22Rv1 (cell line): Measurements from ENCODE around the gene PDCD10.

Source experiments
- CTCF ChIP-seq: fragments of 450-650 bp; IDR thresholded peaks from 2 replicates; pipeline ENCODE4 v1.5.1; 2017; ENCODE audit warnings: mild to moderate bottlenecking
- ZFX ChIP-seq: fragments of 450-650 bp; IDR thresholded peaks from 2 replicates; pipeline ENCODE4 v1.6.1; 2017; ENCODE audit warnings: antibody characterized with exemption, borderline replicate concordance

GRCh38 chr3:167749209-167749608 lies 14.5 kb upstream of the PDCD10 start:
- no peak for TF ChIP-seq CTCF
- TF ChIP-seq ZFX, result no peak
